Heart left ventricle (tissue), 16 donors: ENCODE results near the gene CFAP77. TPM values are rescaled to one million over a fixed set of nuclear protein-coding genes. Genes with fewer than 3 reads are reported as not detected.
"Not testable (repeated sequence)": the region's sequence is repeated elsewhere in the genome, so short reads cannot be mapped to it uniquely, and the experiment has no call there.

ENCODE experiments used
- ATAC-seq, 4 donors: fragments of 200-7000 bp; cut with Tn5 transposase; one replicate each; pipeline ENCODE4 v1.9.1; 2020 to 2022; ENCODE audit warnings: moderate library complexity in 4 of 4, mild to moderate bottlenecking in 3 of 4, moderate number of reproducible peaks in 1 of 4
- DNase-seq, 5 donors: peaks; one replicate each; pipeline ENCODE4 v3.0.0-alpha.2; 2020
- H3K27ac ChIP-seq, 12 donors: fragments of 200-600 bp; sonication (generic) in 4 of 12; one replicate each; pipeline versions ENCODE4 v1.5.0 to v1.8.0; 2016 to 2022; ENCODE audit warnings: mild to moderate bottlenecking in 2 of 12
- H3K27me3 ChIP-seq, 9 donors: fragments of 200-600 bp; sonication (generic) in 2 of 9; one replicate each; pipeline versions ENCODE4 v1.5.1 to v1.8.0; 2016 to 2022; ENCODE audit warnings: mild to moderate bottlenecking in 3 of 9
- H3K36me3 ChIP-seq, 9 donors: fragments of 200-600 bp; sonication (generic) in 2 of 9; one replicate each; pipeline versions ENCODE4 v1.5.0 to v1.8.0; 2018 to 2022; ENCODE audit warnings: mild to moderate bottlenecking in 2 of 9
- H3K4me1 ChIP-seq, 12 donors: fragments of 200-600 bp; sonication (generic) in 4 of 12; one replicate each; pipeline versions ENCODE4 v1.5.0 to v1.8.0; 2016 to 2022; ENCODE audit warnings: mild to moderate bottlenecking in 3 of 12
- H3K4me3 ChIP-seq, 12 donors: fragments of 200-600 bp; sonication (generic) in 4 of 12; one replicate each; pipeline versions ENCODE4 v1.5.0 to v1.8.0; 2017 to 2022; ENCODE audit warnings: mild to moderate bottlenecking in 9 of 12, moderate library complexity in 4 of 12
- H3K9me3 ChIP-seq, 12 donors: fragments of 200-600 bp; sonication (generic) in 4 of 12; one replicate each; pipeline versions ENCODE4 v1.5.0 to v1.8.0; 2016 to 2022; ENCODE audit warnings: mild to moderate bottlenecking in 1 of 12
- POLR2A ChIP-seq, 2 donors: fragments of 450-650 bp; IDR thresholded peaks; one replicate each; pipeline ENCODE4 v1.6.1; 2017; ENCODE audit warnings: antibody characterized with exemption in 2 of 2, mild to moderate bottlenecking in 2 of 2, moderate library complexity in 2 of 2
- WGBS, 4 donors: extraction: QIAGEN DNeasy Blood & Tissue Kit in 2 of 4; methylation state at CpG; one replicate each; pipeline versions ENCODE4 v1.1.5 to v1.1.7; 2013 to 2018; 5-methylcytosine and 5-hydroxymethylcytosine counted together
- intact Hi-C, 10 donors: fragments of 100-400 bp; cut with DNase I; formaldehyde crosslinking; loops; one replicate each; pipeline versions ENCODE4 v1.11.1 to v1.14.2; 2022
- polyA plus RNA-seq, 2 donors: library from polyadenylated mRNA; stranded (reverse); fragments of 200-250 nt; gene quantifications; one replicate each; pipeline ENCODE4 v1.2.3, GENCODE V29; 2013
- total RNA-seq, 9 donors: library from RNA; depleted of rRNA in 2 of 9; stranded (reverse); fragments of >200 nt in 2 of 9; fragmentation: NEBNext Ultra II Directional in 3 of 9; extraction: Animal tissue kit (Norgen Biotek cat#: 25700) in 3 of 9; gene quantifications; one replicate each; pipeline versions ENCODE4 v1.1.0 to v1.2.4, GENCODE V29; 2016 to 2023
- TF ChIP-seq, protein P1 (sequence below), 12 donors: fragments of 200-600 bp; sonication (generic) in 4 of 12; IDR thresholded peaks; one replicate each; pipeline versions ENCODE4 v1.5.0 to v1.8.0; 2018 to 2022; ENCODE audit warnings: antibody characterized with exemption in 12 of 12, mild to moderate bottlenecking in 5 of 12
- donor health status: ischemic (EF 13 %, LVEDD 7.1; RV severe dilation, severe dysfunction).
- donor health status: healthy with polysubstance abuse.
- donor health status: DM: no; HTN: yes; CAD: no.
- donor health status: DM: no; HTN: no; CAD: no.
- donor health status: ischemic (EF 25% LVEDD 6.9; RV normal size, moderate dysfunction).
- donor health status: ischemic (EF 25% LVEDD 5.7; RV mildly dilated, moderate dysfunction).
- donor health status: healthy.
- donor health status: DM: yes; HTN: yes; CAD: no.
- donor health status: ischemic (EF 35%, LVEDD 5.7; RV mildly dilated, moderate dysfunction).
- donor health status: nonischemic (EF 11% LVEDD 7.7; RV severe dilation, severe dysfunction).
- donor health status: DM: yes; HTN: yes; CAD: no.
- donor health status: PGD.
- donor health status: ischemic (EF 29% LVEDD 5.4; RV normal size, mild dysfunction).
- donor health status: nonischemic (EF 23%, LVEDD 6.1; RV moderate dilation, normal function).

The CFAP77 gene
- total and polyA plus RNA-seq, 11 donors, result 1.3 to 6.8 (median 2.2) TPM

DNA sequence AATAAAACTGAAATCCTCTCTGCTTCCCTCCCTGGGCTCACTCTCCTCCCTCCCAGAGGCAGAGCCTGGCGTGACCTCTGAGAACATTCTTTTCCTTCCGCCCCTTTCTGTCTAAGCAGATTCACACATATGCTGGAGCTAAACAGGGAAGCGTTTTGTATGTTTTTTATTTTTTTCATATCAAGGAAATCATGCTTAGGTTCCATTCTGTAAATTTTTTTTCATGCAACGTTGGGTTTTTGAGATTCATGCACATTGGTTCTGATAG, 152.2 kb downstream of the CFAP77 start:
- H3K27me3 ChIP-seq, result peaks cover 0 to 7% (median 0%) of the 10 kb centered on the region in 9 donors
- WGBS, 4 donors, result 24 to 52% (median 37%) methylated on average over 4 of the region's 4 CpGs
- H3K4me1 ChIP-seq, result peaks cover 0 to 24% (median 4%) of the 10 kb centered on the region in 12 donors
- intact Hi-C loops, result loop anchor here in 1 of 10 donors (5.0 kb wide), 1 partner anchor 150 kb away; the partner anchor contains the start of gene CFAP77
- peaks cover 0 to 3% (median 0%) of the 10 kb centered on the region in 12 donors for H3K9me3 ChIP-seq
- ATAC-seq, result peak in 1 of 4 donors; percentile 76
- no peak overlapping the region for H3K4me3 ChIP-seq
- DNase-seq, result no peak
- no peak overlapping the region for H3K27ac ChIP-seq
- no peaks in the 10 kb centered on the region for H3K36me3 ChIP-seq
- TF ChIP-seq, protein P1, sequence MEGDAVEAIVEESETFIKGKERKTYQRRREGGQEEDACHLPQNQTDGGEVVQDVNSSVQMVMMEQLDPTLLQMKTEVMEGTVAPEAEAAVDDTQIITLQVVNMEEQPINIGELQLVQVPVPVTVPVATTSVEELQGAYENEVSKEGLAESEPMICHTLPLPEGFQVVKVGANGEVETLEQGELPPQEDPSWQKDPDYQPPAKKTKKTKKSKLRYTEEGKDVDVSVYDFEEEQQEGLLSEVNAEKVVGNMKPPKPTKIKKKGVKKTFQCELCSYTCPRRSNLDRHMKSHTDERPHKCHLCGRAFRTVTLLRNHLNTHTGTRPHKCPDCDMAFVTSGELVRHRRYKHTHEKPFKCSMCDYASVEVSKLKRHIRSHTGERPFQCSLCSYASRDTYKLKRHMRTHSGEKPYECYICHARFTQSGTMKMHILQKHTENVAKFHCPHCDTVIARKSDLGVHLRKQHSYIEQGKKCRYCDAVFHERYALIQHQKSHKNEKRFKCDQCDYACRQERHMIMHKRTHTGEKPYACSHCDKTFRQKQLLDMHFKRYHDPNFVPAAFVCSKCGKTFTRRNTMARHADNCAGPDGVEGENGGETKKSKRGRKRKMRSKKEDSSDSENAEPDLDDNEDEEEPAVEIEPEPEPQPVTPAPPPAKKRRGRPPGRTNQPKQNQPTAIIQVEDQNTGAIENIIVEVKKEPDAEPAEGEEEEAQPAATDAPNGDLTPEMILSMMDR (IDR thresholded peaks at IDR 0.05), result no peak
- no peak for TF ChIP-seq POLR2A (IDR thresholded peaks at IDR 0.05)

DNA sequence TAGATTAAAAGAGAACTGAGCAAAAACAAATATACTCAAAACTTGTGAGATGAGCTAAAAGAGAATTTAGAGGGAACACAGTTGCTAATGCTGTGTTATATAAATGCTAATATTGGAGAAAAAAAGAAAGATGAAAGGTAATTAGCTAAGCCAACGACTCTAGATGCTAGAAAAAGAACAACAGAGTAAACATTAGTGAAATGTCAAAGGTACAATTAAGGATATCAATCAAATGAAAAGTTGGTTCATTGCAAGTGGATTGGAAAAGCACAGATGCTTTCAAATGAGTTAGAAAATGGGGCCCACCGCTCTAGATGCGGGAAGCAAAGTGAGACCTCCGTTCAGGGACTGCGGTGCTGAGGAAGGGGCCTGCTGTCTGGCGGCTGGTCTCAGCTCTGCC, 154.5 kb downstream of the CFAP77 start:
- Histone ChIP-seq H3K27me3 (peaks cover 0 to 7% (median 0%) of the 10 kb centered on the region in 9 donors), H3K36me3 (no peaks in the 10 kb centered on the region), H3K4me1 (peaks cover 0 to 24% (median 4%) of the 10 kb centered on the region in 12 donors), H3K4me3 (no peak overlapping the region), H3K27ac (no peak overlapping the region), H3K9me3 (peaks cover 0 to 1% (median 0%) of the 10 kb centered on the region in 12 donors)
- intact Hi-C loops, result loop anchor here in 1 of 10 donors (5.0 kb wide), 1 partner anchor 152 kb away; the partner anchor contains the start of gene CFAP77
- DNase-seq, result no peak
- ATAC-seq, result no peak
- TF ChIP-seq, protein P1 (IDR thresholded peaks at IDR 0.05), result no peak
- no peak for TF ChIP-seq POLR2A (IDR thresholded peaks at IDR 0.05)
- 77 to 84% (median 82%) methylated on average over 6 of the region's 6 CpGs for WGBS, 4 donors

DNA sequence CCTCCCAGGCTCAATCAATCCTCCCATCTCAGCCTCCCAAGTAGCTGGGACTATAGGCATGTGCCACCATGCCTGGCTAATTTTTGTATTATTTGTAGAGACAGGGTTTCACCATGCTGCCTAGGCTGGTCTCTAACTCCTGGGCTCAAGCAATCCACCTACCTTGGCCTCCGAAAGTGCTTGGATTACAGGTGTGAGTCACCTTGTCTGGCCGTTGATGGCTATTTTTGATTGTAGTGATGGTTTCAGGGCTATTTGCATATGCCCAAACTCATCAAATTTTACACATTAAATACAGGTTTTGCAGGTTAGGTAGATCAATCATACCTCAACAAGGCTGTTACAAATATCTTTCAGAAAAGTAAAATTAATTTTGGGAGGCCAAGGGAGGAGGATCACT, 158.8 kb downstream of the CFAP77 start:
- H3K27ac ChIP-seq, H3K9me3 ChIP-seq, H3K36me3 ChIP-seq, ATAC-seq, H3K4me1 ChIP-seq, H3K4me3 ChIP-seq, DNase-seq, intact Hi-C loops: not testable (repeated sequence)
- 82 to 89% (median 82%) methylated on average over 2 of the region's 2 CpGs for WGBS, 4 donors
- H3K27me3 ChIP-seq, result peaks cover 0 to 11% (median 0%) of the 10 kb centered on the region in 9 donors

DNA sequence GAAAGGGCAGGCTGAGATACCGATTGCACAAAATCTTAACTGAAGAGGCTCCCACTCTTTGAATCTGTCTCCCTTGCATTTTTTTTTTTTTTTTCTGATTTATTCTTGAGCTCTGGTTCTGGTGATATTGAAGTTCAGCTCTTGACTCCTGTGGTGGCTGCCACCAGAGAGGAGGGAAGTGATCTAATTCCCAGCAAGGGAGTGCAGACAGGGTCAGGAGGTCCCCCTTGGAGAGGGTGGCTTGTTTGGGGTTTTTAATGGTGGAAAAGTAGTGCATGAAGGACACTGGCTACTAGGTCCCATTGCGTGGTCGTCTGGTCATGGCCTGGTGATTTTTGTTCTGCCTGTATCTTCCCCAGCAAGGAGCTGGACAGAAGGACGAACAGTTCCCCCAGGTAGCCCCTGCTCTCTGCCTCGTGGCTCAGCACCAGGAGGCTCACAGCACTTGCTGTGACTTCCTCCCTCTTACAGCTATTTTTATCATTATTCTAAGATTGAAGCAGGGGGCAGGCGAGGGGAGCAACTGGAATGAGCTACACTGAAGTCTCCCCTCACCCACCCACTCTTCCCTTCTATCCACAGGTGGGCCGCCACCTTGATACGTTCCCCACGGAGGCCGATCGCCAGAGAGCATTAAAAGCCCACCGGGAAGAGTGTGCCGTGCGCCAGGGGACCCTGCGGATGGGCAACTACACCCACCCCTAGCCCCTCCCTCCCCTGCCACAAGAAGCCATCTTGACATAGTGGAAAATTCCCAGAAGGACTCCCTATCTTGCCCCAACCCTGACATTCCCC, 162.0 kb downstream of the CFAP77 start:
- H3K27ac ChIP-seq, result no peak overlapping the region
- WGBS, 4 donors, result 71 to 77% (median 75%) methylated on average over 15 of the region's 15 CpGs
- DNase-seq (no peak), ATAC-seq (no peak)
- no peaks in the 10 kb centered on the region for H3K9me3 ChIP-seq
- no peak overlapping the region for H3K4me3 ChIP-seq
- H3K36me3 ChIP-seq, result no peaks in the 10 kb centered on the region
- no peaks in the 10 kb centered on the region for H3K4me1 ChIP-seq
- TF ChIP-seq, protein P1 (IDR thresholded peaks at IDR 0.05), result no peak
- no peak for TF ChIP-seq POLR2A (IDR thresholded peaks at IDR 0.05)
- H3K27me3 ChIP-seq, result peaks cover 0 to 34% (median 14%) of the 10 kb centered on the region in 9 donors
- intact Hi-C loops, result loop anchor here in 4 of 10 donors (2.0 to 10.0 kb wide), 4 partner anchors 60 to 233 kb away; no protein-coding TSS in a partner anchor
